Testis (tissue), 2 donors: ENCODE results near the gene FAXDC2.

Experiments
- CTCF ChIP-seq, 3 experiments: fragments of 450-650 bp in 2 of 3; fragments of 200-600 bp in 1 of 3; sonication (generic) in 1 of 3; IDR thresholded peaks; one replicate each; pipeline ENCODE4 v1.5.1; 2016 to 2019; ENCODE audit warnings: antibody characterized with exemption in 3 of 3, mild to moderate bottlenecking in 2 of 3, moderate library complexity in 1 of 3
- POLR2A ChIP-seq: fragments of 450-650 bp; IDR thresholded peaks from one replicate; pipeline ENCODE4 v1.6.1; 2017; ENCODE audit warnings: antibody characterized with exemption, mild to moderate bottlenecking, moderate library complexity

- TF ChIP-seq CTCF (IDR thresholded peaks at IDR 0.05) (no peak), POLR2A (no peak)
Observed at GRCh38 chr5:154813158-154813557, 37.2 kb downstream of the FAXDC2 start.
